Mesothelial cell of epicardium (in vitro differentiated cells): ENCODE data around the gene HIVEP3. TPM values are rescaled to one million over a fixed set of nuclear protein-coding genes. Genes with fewer than 3 reads are reported as not detected.

Experiments used
- DNase-seq, 2 experiments: peaks; one replicate each; pipeline ENCODE4 v3.0.0; 2021; ENCODE audit warnings: low spot score in 2 of 2; ENCODE audit not compliant: unreplicated experiment in 2 of 2
- H3K27ac Mint-ChIP-seq: 2 replicates; pipeline ENCODE4 v1.8.0; 2021; ENCODE audit warnings: mixed read lengths
- H3K27me3 Mint-ChIP-seq: 2 replicates; pipeline ENCODE4 v1.8.0; 2021; ENCODE audit warnings: low read depth, mixed read lengths
- H3K36me3 Mint-ChIP-seq: 2 replicates; pipeline ENCODE4 v1.8.0; 2021; ENCODE audit warnings: mixed read lengths
- H3K4me1 Mint-ChIP-seq: 2 replicates; pipeline ENCODE4 v1.8.0; 2021; ENCODE audit warnings: mixed read lengths
- H3K4me3 Mint-ChIP-seq: 2 replicates; pipeline ENCODE4 v1.8.0; 2021; ENCODE audit warnings: mild to moderate bottlenecking, moderate library complexity, mixed read lengths
- H3K9me3 Mint-ChIP-seq: 2 replicates; pipeline ENCODE4 v1.8.0; 2021; ENCODE audit warnings: mixed read lengths
- CTCF ChIP-seq: fragments of 200-600 bp; sonication (generic); IDR thresholded peaks from one replicate; pipeline ENCODE4 v1.5.0; 2021; ENCODE audit warnings: antibody characterized with exemption; ENCODE audit not compliant: unreplicated experiment
- total RNA-seq: library from RNA; stranded (reverse); gene quantifications from 3 replicates; pipeline ENCODE4 v1.2.1, GENCODE V29; 2021

HIVEP3 gene
- total RNA-seq, 1 donor from 2014 or later = 8.9 TPM

GRCh38 chr1:41722184-41722583, 196.5 kb downstream of the HIVEP3 start:
- Mint-ChIP-seq H3K27me3 (no peaks in the 10 kb centered on the region), H3K27ac (no peak overlapping the region), H3K4me1 (no peaks in the 10 kb centered on the region), H3K36me3 (no peaks in the 10 kb centered on the region), H3K4me3 (no peak overlapping the region), H3K9me3 (no peaks in the 10 kb centered on the region)
- DNase-seq = no peak
- TF ChIP-seq CTCF = no peak

GRCh38 chr1:41720861-41721410, 197.8 kb downstream of the HIVEP3 start:
- TF ChIP-seq CTCF = no peak
- peaks cover 2% of the 10 kb centered on the region for H3K4me1 Mint-ChIP-seq

GRCh38 chr1:41719590-41719989, 199.1 kb downstream of the HIVEP3 start:
- Mint-ChIP-seq H3K27ac (no peak overlapping the region), H3K36me3 (no peaks in the 10 kb centered on the region), H3K4me1 (peaks cover 12% of the 10 kb centered on the region), H3K9me3 (no peaks in the 10 kb centered on the region), H3K27me3 (no peaks in the 10 kb centered on the region), H3K4me3 (no peak overlapping the region)
- no peak for TF ChIP-seq CTCF
- DNase-seq = no peak

More at GRCh38 chr1:41720861-41721410, 197.8 kb downstream of the HIVEP3 start:
- no peak overlapping the region for H3K27ac Mint-ChIP-seq
- DNase-seq = no peak
- H3K36me3 Mint-ChIP-seq = no peaks in the 10 kb centered on the region
- no peaks in the 10 kb centered on the region for H3K9me3 Mint-ChIP-seq
- no peaks in the 10 kb centered on the region for H3K27me3 Mint-ChIP-seq
- no peak overlapping the region for H3K4me3 Mint-ChIP-seq

- no peaks in the 10 kb centered on the region for H3K27me3 Mint-ChIP-seq
- H3K4me1 Mint-ChIP-seq = peaks cover 16% of the 10 kb centered on the region
- no peaks in the 10 kb centered on the region for H3K36me3 Mint-ChIP-seq
- H3K9me3 Mint-ChIP-seq = no peaks in the 10 kb centered on the region
- no peak overlapping the region for H3K4me3 Mint-ChIP-seq
- no peak overlapping the region for H3K27ac Mint-ChIP-seq
- no peak for TF ChIP-seq CTCF
- no peak for DNase-seq
These were observed 199.6 kb downstream of the HIVEP3 start for GRCh38 chr1:41719128-41719527.

GRCh38 chr1:41718497-41718896, 200.2 kb downstream of the HIVEP3 start:
- no peaks in the 10 kb centered on the region for H3K9me3 Mint-ChIP-seq
- H3K27me3 Mint-ChIP-seq = no peaks in the 10 kb centered on the region
- H3K27ac Mint-ChIP-seq = no peak overlapping the region
- no peak for DNase-seq
- TF ChIP-seq CTCF = no peak
- peaks cover 23% of the 10 kb centered on the region for H3K4me1 Mint-ChIP-seq
- H3K36me3 Mint-ChIP-seq = no peaks in the 10 kb centered on the region
- no peak overlapping the region for H3K4me3 Mint-ChIP-seq
